Activated CD8-positive, alpha-beta memory T cell treated with anti-CD3 and anti-CD28 coated beads for 24 hours (primary cell): ENCODE measurements around the gene QKI.

ENCODE experiments used
- DNase-seq: peaks from one replicate; pipeline ENCODE4 v3.0.0-alpha.2; 2020

Gene QKI

GRCh38 chr6:163393923-163394322 is 20.6 kb upstream of the QKI start:
- DNase-seq, result peak; percentile 19

- DNase-seq, result peak; percentile 24
These were observed 19.9 kb upstream of the QKI start for GRCh38 chr6:163394659-163395058.

GRCh38 chr6:163395122-163395830 is 19.2 kb upstream of the QKI start:
- DNase-seq, result no peak

- DNase-seq, result no peak
These were observed 18.7 kb upstream of the QKI start for GRCh38 chr6:163395831-163396185.

- DNase-seq, result no peak
These were observed 17.2 kb upstream of the QKI start for GRCh38 chr6:163397326-163397725.

- no peak for DNase-seq
These were observed 16.4 kb upstream of the QKI start for GRCh38 chr6:163398115-163398514.

GRCh38 chr6:163398815-163399214 is 15.7 kb upstream of the QKI start:
- DNase-seq, result no peak

DNA sequence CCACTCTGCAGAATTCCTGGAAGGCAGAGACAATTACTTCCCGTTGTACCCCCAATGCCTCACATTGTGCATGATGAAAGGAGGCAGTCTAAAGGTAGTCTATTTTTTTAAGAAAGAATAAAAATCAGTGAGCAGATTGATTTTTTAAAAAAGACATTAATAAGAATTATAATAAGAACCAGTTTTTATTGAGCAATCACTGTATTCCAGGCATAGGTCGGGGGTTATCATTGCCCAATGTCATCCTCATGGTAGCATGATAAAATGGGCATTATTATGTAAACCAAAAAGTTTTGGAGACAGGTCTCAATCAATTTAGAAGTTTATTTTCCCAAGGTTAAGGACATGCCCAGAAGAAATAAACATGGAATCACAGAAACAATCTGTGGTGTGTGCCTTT is 14.0 kb upstream of the QKI start:
- DNase-seq, result no peak

DNA sequence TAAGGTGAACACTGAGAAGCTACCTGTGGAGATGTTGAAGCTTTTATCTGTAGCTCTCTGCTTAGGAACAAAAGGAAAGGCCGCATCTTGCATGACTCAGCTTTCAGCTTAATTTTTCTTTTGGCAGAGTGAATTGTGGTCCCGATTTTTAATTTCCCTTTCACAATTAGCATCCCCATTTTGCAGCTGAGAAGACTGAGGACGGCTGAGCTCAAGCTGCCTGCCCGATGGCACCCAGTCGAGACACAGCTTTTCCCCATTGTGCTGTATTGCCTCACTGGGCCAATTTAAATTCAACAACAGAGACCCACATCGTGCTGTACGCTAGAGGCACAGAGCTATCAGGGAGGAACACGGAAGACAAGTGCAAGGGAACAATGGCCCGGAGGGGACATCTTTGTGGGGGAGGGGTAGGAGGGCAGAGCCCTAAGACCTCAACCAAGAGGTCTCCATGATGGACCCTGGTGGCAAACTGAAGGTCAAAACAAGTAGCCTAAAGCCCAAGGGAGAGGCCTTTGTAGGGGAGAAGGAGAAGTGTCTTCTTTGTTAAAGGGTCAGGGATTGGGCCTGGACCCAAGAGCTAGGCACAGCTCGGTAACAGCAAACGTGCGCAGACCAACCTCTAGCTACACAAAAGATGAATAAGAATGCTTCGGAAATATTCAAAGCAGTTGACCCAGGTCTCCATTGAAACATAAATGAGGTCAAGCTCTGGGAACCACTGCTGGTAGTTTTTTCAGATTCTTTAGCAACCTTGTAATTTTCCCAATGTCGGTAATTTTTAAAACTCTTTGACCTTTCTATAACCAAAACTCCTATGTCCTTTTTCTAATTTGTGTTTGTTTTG is 13.3 kb upstream of the QKI start:
- DNase-seq, result peak; percentile 40

- no peak for DNase-seq
These were observed 11.9 kb upstream of the QKI start for GRCh38 chr6:163402616-163403015.

DNA sequence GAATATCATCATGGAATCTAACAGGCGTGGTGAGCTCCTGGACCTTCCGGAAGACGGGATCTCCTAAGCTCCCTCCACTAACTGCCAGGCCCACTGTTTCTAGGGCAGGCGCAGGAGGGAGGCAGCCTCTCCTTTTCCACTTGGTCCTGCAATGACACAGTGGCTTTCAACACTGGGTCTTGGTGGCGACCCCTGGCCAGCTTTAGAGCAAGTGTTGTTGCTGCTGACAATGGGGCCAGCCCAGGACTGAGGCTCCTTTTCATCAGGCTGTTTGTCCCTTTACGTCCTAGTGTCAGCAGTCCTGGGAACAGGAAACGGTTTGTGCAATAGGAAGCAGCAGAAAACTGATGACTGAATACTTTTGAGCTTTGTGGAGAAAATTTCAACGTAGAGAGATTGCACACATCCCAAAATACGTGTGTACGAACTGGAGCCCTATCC is 9.7 kb upstream of the QKI start:
- DNase-seq, result no peak

- DNase-seq, result peak; percentile 63
These were observed 8.9 kb upstream of the QKI start for GRCh38 chr6:163405412-163406309.

DNA sequence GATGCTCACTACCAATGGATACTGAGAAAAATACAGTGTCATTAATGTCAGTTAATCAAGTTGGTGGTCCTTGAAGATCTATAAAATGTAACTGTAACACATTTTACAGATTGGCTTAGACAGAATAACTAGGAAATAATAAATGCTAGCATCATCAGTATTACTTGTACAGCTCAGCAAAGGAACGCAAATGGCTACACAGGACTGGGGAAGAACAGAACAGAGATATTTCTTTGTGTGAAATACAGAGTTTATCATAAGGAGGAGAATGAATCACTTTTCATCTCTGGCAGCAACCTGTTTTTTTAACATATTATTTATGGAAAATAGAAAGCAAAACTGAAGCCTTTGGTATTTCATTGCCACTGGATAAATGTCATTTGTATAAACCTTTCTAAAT is 8.2 kb upstream of the QKI start:
- no peak for DNase-seq

DNA sequence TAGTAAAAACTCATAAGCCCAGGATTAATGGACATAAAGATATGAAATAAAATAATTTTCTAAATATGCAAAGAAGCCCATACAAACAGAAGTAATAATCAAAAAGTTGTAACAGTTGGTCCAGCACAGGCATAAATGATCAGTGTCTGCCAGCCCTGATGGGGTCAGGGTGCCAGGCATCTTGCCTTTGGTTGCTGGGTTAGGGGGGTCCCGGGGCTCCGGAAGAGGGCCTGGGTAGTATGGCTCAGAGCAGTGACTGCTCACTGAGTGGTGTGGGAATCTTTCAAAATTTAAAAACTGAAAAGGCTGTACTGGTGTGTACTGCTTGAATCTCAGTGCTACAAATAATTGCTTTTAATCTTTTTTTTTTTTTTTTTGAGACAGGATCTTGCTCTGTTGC is 7.7 kb upstream of the QKI start:
- no peak for DNase-seq

DNA sequence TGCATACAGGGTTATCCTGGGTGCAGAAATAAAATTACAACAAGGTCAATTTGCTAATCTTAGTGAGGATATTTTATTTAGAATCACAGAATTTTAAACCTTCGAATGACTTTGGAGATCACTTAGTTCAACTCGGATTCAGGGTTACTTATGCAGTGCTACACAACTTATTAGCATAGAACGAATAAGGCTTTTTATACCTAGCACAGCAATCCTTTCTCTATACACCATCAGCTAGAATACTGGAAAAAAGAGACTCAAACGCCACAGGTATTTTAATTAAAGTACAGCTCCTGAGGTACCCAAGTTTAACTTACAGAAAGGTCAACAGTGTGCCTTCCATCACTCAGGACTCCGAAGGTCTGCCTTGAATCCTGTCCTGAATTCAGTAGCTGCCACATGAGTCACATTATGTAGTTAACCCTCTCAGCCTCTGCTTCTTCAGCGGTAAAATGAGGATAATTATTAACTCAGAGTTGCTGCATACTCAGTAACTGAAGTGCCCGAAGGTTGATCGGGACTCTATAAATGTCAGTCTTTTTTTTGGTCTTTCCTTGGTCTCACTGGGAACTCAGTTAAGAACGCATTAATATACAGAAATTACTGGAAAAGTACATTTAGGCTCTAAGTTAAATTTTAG is 6.0 kb upstream of the QKI start:
- DNase-seq, result no peak

DNA sequence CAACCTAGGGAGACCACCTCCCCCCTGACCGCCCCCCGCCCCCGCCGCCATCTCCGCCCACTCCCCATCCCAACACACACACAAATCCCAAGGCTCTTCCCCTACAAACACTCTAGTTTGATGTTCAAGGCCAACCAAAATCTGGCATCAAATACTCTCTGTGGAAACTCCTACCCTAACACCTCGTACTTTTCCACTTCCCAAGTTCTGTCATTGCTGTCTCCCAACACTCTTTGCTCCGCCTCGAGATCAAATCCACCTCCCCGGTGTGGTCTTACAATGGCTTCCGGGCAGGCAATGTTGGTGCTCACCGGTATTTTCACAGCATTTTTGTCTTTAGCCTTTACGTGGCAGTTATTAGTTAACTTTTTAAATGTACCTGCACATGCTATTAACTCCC is 4.8 kb upstream of the QKI start:
- DNase-seq, result no peak

- DNase-seq, result no peak
These were observed 2.2 kb upstream of the QKI start for GRCh38 chr6:163412341-163412740.

DNA sequence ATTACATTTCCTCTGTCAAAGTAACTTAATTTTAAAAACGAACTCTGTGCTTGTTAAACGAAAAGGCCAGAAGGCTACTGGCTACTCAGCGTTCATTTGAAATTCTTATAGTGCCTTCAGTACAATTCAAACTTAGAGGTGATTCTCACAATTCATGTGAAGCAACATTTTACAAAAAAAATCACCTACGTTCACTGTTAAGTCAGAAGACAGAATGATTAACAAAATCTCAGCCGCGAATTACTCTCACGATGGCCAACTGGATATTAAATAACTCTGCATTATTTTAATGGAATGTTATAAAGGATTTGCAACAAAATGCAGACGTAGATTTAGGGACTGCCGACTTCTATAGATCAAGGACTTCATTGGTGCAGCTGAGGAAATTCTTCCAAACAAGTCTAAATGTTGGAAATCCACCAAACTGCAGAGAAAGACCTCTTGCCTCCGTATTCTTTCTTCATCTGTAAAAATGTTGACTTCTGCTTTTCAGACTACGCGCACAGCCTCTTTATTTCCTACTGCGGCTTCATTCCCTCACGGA is 1.6 kb upstream of the QKI start:
- no peak for DNase-seq

DNA sequence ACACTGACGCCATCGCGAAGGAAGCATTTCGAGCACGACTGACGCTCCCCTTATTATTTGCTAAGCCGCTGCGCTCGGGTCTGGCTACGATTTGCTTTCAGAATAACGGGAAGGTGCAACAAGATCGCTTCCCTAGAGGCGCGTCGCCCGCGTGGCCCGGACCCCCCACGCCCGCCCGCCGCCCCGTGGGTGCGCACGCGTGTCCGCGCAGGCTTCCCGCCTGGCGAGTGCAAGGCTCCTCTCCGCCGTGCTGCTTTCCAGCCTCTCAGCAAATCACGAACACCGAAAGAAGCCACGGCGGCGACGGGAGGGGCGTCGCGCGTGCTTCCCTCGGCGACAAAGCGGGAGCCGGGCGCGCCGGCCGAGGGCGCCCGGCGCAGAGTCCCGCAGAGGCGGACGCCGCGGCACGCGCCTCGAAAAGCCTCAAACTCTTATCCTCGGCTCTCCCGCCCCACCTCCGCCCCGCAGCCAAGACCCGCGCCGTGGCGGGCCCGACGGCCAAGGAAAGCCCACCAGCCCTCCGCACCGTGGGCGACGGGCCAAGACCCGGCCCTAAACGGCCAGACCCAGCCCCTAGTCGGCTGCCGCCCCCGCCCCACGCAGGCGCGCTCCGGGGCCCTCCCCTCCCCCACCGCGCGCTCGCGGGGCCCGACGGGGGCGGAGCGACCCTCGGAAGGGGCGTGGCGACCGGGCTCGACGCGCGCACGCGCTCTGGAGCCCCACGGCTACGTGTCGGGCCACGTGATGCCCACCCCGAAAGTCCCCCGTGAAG is 987 bp upstream of the QKI start:
- peak; percentile 98 for DNase-seq

- peak; percentile 74 for DNase-seq
These were observed 565 bp downstream of the QKI start for GRCh38 chr6:163414946-163415619.
